HG03520 (cell line): ENCODE measurements around the gene CACNB2.
"Not testable (repeated sequence)": the region's sequence is repeated elsewhere in the genome, so short reads cannot be mapped to it uniquely, and the experiment has no call there.

Source experiments
- ATAC-seq: cut with Tn5 transposase; IDR thresholded peaks from one replicate; pipeline ENCODE4 v1.9.1; 2021; ENCODE audit warnings: mild to moderate bottlenecking, moderate library complexity; ENCODE audit not compliant: unreplicated experiment

CACNB2 gene

DNA sequence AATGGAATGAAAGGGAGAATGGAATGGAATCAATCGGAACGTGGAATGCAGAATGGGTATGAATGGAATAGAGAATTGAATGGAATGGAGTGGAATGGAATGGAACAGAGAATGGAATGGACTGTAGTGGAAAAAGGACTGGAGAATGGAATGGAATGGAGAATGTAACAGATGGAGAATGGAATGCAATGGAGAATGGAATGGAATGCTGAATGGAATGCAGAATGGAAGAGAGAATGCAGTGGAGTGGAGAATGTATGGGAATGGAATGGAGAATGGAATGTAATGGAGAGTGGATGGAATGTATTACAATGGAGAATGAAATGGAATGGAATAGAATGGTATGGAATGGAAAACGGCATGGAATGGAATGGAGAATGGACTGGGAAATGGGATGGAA is 414.3 kb downstream of the CACNB2 start:
- ATAC-seq = no peak

DNA sequence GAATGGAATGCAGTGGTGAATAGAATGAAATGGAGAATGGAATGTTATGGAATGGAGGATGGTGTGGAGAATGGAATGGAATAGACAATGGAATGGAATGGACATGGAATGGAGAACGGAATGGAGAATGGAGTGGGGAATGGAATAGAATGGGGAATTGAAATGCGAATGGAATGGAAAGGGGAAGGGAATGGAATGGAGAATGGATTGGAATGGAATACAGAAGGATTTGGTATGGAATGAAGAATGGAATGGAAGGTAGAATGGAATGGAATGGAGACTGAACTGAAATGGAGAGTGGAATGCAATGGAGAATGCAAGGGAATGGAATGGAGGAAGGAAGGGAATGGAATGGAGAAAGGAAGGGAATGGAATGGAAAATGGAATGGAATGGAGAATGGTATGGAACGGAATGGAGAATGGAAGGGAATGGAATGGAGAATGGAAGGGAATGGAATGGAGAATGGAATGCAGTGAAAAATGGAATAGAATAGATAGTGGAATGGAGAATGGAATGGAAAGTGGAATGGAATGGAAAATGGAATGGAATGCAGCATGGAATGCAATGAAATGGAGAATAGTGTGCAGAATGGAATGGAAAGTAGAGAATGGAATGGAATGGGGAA is 416.4 kb downstream of the CACNB2 start:
- no peak for ATAC-seq

GRCh38 chr10:18557960-18558359 is 417.7 kb downstream of the CACNB2 start:
- no peak for ATAC-seq

DNA sequence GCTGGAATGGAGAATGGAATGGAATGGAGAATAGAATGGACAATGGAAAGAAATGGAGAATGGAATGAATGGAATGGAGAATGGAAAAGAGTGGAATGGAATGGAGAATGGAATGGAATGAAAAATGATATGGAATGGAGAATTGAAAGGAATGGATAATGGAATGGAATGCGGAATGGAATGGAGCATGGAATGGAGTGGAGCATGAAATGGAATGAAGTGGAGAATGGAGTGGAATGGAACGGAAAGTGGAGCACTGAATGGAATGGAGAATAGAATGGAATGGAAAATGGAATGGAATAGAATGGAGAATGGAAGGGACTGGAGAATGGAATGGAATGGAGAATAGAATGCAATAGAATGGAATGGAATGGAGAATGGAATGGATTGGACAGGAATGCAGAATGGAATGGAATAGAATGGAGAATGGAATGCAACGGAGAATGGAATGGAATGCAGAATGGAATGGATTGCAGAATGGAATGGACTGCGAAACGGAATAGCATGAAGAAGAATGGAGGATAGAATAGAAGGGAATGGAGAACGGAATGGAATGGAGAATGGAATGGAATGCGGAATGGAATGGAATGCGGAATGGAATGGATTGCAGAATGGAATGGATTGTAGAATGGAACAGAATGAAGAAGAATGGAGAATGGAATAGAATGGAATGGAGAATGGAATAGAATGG is 421.8 kb downstream of the CACNB2 start:
- no peak for ATAC-seq

GRCh38 chr10:18563003-18563726 is 422.9 kb downstream of the CACNB2 start:
- no peak for ATAC-seq

DNA sequence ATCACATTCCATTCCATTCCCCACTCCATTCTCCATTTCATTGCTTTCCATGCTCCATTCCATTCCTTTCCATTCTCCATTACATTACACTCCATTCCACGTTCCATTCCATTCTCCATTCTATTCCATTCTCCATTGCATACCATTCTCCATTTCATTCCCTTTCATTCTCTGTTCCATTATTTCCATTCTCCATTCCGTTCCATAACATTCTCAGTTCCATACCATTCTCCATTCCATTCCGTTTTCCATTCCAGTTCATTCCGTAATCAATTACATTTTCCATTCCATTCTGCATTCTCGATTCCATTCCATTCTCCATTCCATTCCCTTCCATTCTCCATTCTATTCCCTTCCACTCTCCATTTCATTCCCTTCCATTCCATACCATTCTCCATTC is 424.8 kb downstream of the CACNB2 start:
- ATAC-seq = no peak

DNA sequence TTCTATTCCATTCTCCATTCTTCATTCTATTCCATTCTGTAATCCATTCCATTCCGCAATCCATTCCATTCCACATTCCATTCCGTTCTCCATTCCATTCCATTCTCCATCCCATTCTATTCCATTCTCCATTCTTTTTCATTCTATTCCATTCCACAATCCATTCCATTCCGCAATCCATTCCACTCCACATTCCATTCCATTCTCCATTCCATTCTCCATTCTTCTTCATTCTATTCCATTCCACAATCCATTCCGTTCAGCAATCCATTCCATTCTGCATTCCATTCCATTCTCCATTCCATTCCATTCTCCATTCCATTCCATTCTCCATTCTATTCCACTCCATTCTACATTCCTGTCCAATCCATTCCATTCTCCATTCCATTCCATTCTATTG is 426.0 kb downstream of the CACNB2 start:
- no peak for ATAC-seq

GRCh38 chr10:18567343-18567856 is 427.2 kb downstream of the CACNB2 start:
- no peak for ATAC-seq

- ATAC-seq = not testable (repeated sequence)
These were observed 430.2 kb downstream of the CACNB2 start for GRCh38 chr10:18570386-18570785.

GRCh38 chr10:18571076-18571475 is 430.9 kb downstream of the CACNB2 start:
- no peak for ATAC-seq

GRCh38 chr10:18571780-18572179 is 431.6 kb downstream of the CACNB2 start:
- ATAC-seq = no peak

- ATAC-seq = no peak
These were observed 432.8 kb downstream of the CACNB2 start for GRCh38 chr10:18572959-18573561.

DNA sequence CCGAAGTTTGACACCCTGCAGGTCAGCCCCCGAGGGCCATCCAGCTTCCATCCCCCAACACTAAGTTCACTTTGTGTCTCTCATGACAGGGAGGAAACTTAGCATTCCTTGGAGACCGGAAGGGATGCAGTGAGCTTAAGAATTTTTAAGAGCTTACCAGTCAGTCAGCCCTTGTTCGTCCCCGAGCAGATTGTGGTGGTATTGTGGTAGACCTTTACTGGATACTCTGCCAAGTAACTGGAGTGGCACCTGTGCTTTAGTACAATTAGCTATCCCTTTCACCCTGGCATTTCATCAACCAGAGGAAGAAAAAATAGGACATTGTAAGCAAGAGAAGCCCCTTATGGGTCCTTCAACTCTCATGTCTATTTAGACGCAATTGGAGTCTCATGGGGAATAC is 436.4 kb downstream of the CACNB2 start:
- ATAC-seq = no peak

DNA sequence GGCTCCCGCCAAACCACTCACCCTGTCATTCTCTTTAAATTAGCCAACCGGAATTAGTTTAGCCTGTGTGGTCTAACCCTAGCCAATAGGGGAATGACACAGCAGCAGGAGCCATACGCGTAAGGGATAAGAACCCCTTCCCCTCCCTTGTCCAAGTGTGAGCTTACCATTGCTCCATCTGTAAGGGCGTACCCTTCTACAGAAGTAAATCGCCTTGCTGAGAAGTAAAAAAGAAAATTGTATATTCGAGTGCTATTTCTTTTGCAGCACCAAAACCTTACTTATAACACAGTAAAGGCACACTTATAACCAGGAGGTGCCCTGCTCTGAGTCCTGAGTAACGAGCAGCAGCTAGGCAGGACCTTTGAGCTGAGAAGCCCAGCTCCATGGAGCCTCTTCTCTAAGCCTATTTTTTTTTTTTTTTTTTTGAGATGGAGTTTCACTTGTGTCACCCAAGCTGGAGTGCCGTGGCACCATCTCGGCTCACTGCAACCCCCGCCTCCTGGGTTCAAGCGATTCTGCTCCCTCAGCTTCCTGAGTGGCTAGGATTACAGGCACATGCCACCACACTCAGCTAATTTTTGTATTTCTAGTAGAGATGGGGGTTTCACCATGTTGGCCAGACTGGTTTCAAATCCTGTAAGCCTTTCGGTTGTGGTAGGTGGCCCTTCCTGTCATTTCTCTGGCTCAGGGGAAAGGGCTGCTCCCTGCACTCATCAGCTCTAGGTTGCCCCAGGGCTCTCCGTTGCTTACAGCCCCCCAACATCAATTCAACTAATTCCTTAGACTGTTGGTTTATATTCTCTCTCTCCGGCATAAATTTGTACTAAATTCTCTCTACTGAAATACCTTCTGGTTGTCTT is 437.8 kb downstream of the CACNB2 start:
- no peak for ATAC-seq

DNA sequence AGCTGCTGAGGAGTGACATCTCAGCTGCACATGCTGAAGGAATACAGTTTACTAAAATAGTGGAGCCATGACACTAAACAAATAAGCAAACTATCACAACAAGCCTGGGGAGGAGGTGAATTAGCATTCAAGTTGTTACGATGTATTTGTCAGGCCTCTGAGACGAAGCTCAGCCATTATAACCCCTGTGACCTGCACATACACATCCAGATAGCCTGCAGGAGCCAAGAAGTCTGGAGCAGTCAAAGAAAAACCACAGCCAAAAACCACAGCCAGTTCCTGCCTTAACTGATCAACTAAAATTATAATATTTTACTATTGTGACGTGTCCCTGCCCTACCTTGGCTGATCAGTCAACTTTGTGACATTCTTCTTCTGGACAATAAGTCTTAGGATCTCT is 442.6 kb downstream of the CACNB2 start:
- ATAC-seq = no peak

DNA sequence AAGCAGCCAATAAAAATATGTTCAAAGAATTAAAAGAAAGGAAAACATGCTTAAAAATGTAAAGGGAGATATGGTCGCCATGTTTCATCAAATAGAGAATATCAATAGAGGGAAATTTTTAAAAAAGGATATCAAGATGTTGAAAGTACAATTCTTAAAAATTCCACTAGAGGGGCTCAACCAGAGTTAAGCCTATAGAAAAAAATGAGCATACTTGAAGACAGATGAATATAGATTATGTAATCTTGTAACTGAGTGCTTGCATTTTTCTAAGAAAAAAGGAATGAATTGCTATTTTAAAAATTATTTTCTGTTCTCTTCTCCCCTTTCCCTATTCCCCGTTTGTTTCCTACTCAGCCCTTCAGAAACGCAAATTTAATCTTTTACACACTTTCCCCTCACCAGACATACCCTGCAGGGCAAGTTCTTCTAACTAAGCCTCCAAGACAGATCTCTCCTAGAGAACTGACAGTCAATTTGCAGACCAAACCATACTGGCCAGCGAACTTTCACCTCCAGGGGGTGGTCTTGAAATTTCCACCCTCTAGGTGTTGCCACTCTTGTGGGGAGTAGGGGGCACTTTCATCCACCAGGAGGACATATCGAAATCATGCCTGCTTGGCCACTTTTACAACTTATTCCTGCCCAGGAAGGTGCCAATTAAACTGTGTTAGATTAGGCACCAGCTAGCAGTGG is 443.5 kb downstream of the CACNB2 start:
- ATAC-seq = no peak

- ATAC-seq = not testable (repeated sequence)
These were observed 446.4 kb downstream of the CACNB2 start for GRCh38 chr10:18586637-18587036.

DNA sequence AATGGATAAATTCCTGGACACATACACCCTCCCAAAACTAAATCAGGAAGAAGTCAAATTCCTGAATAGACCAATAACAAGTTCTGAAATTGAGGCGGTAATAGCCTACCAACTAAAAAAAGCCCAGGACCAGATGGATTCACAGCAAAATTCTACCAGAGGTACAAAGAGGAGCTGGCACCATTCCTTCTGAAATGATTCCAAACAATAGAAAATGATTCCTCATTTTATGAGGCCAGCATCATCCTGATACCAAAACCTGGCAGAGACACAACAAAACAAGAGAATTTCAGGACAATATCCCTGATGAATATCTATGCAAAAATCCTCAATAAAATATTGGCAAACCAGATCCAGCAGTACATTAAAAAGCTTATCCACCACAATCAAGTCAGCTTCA is 450.9 kb downstream of the CACNB2 start:
- not testable (repeated sequence) for ATAC-seq
